Breast epithelium (tissue), 4 donors: Measurements from ENCODE around the gene ANKRD63. TPM values are rescaled to one million over a fixed set of nuclear protein-coding genes. Genes with fewer than 3 reads are reported as not detected.

ENCODE experiments used
- DNase-seq, 2 donors: peaks; one replicate each; pipeline ENCODE4 v3.0.0-alpha.2; 2019; ENCODE audit warnings: low spot score in 2 of 2
- H3K27ac ChIP-seq, 2 donors: fragments of 200-600 bp; sonication (generic) in 1 of 2; one replicate each; pipeline ENCODE4 v1.5.1; 2016 to 2019; ENCODE audit warnings: mild to moderate bottlenecking in 1 of 2
- H3K27me3 ChIP-seq, 2 donors: fragments of 200-600 bp; sonication (generic) in 1 of 2; one replicate each; pipeline versions ENCODE4 v1.5.1 to v1.6.0; 2017 to 2019; ENCODE audit warnings: control low read depth in 1 of 2, mild to moderate bottlenecking in 1 of 2
- H3K36me3 ChIP-seq: fragments of 200-600 bp; one replicate; pipeline ENCODE4 v1.5.1; 2019
- H3K4me1 ChIP-seq, 2 donors: fragments of 200-600 bp; sonication (generic); one replicate each; pipeline ENCODE4 v1.5.1; 2016 to 2019; ENCODE audit warnings: control low read depth in 1 of 2
- H3K4me3 ChIP-seq, 3 donors: fragments of 200-600 bp; sonication (generic); 1 replicate in 2 of 3; 2 replicates in 1 of 3; pipeline ENCODE4 v1.5.1; 2016 to 2019; ENCODE audit warnings: mild to moderate bottlenecking in 3 of 3, moderate library complexity in 2 of 3
- H3K9me3 ChIP-seq, 2 donors: fragments of 200-600 bp; sonication (generic) in 1 of 2; one replicate each; pipeline ENCODE4 v1.5.1; 2016 to 2019; ENCODE audit warnings: control low read depth in 1 of 2
- POLR2A ChIP-seq: fragments of 450-650 bp; IDR thresholded peaks from one replicate; pipeline ENCODE4 v1.6.1; 2016; ENCODE audit warnings: antibody characterized with exemption, mild to moderate bottlenecking, moderate library complexity
- POLR2AphosphoS5 ChIP-seq, 3 donors: sonication (generic); formaldehyde crosslinking; IDR thresholded peaks; one replicate each; pipeline ENCODE4 v1.6.1; 2017; ENCODE audit warnings: antibody characterized with exemption in 3 of 3
- intact Hi-C: fragments of 100-400 bp; cut with DNase I; formaldehyde crosslinking; loops from one replicate; pipeline ENCODE4 v1.15.1; 2023; ENCODE audit warnings: low total_unique reads
- total RNA-seq, 3 donors: library from RNA; depleted of rRNA; stranded (reverse); fragments of >200 nt; gene quantifications; one replicate each; pipeline ENCODE4 v1.1.0, GENCODE V29; 2016
- TF ChIP-seq, protein P1 (sequence below), 3 donors: fragments of 450-650 bp; IDR thresholded peaks; one replicate each; pipeline ENCODE4 v1.5.1; 2016 to 2017; ENCODE audit warnings: antibody characterized with exemption in 3 of 3, mild to moderate bottlenecking in 3 of 3, moderate library complexity in 3 of 3

Gene ANKRD63
- total RNA-seq, 3 donors from 2014 or later: not detected

DNA sequence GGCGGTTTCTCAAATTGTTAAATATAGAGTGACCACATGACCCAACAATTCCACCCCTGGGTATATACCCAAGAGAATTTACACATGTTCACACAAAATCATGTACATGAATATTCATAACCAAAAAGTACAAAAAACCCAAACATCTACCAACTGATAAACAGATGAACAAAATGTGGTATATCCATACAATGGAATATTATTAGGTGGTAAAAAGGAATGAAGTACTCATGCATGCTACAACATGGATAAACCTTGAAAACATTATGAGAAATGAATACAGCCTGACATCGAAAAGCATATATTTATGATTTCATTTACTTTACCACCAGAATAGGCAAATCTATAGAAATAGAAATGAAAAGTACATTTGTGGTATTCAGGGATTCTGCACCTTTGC is 17.5 kb upstream of the ANKRD63 start:
- no peaks in the 10 kb centered on the region for H3K36me3 ChIP-seq
- intact Hi-C loops: no loop called here
- no peaks in the 10 kb centered on the region for H3K27me3 ChIP-seq
- TF ChIP-seq, protein P1, sequence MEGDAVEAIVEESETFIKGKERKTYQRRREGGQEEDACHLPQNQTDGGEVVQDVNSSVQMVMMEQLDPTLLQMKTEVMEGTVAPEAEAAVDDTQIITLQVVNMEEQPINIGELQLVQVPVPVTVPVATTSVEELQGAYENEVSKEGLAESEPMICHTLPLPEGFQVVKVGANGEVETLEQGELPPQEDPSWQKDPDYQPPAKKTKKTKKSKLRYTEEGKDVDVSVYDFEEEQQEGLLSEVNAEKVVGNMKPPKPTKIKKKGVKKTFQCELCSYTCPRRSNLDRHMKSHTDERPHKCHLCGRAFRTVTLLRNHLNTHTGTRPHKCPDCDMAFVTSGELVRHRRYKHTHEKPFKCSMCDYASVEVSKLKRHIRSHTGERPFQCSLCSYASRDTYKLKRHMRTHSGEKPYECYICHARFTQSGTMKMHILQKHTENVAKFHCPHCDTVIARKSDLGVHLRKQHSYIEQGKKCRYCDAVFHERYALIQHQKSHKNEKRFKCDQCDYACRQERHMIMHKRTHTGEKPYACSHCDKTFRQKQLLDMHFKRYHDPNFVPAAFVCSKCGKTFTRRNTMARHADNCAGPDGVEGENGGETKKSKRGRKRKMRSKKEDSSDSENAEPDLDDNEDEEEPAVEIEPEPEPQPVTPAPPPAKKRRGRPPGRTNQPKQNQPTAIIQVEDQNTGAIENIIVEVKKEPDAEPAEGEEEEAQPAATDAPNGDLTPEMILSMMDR (IDR thresholded peaks at IDR 0.05): no peak
- no peak for TF ChIP-seq POLR2A
- no peak for TF ChIP-seq POLR2AphosphoS5 (IDR thresholded peaks at IDR 0.05)
- H3K4me3 ChIP-seq: no peak overlapping the region
- H3K27ac ChIP-seq: no peak overlapping the region
- no peaks in the 10 kb centered on the region for H3K9me3 ChIP-seq
- H3K4me1 ChIP-seq: no peaks in the 10 kb centered on the region
- DNase-seq: no peak

DNA sequence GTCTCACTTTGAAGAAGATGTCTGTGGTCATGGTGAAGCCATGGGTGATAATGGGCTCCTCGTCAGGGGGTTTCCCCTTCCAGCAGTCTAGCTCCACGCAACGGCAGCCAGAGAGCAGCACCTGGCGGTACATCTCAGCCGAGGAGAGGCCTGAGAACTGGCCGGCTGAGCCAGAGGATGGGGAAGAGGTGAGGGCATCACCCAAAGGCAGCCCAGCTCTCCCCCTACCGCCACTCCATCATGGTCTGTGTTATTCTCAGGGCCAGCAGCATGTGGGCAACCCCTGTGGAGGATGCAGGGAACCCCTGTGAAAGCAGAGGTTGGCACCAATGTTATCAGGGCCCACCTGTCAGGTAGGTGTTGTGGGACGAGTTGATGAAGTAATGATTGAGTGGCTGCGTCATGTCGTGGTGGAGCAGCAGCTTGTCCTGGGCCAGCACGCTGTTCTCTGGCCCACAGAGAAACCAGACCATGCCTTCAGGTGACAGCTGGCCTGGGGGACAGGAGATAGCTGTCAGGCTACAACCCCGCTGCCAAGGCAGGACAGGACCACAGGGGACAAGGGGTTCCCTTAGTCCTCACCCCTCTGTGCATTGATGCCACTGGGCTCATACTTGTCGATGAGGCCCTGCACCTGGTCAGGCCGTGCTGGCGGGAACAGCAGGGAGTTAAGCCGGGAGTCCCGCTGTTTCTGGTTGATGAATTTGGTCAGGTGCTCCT is 15.5 kb upstream of the ANKRD63 start:
- no peak for DNase-seq
- Histone ChIP-seq H3K9me3 (no peaks in the 10 kb centered on the region), H3K4me1 (no peaks in the 10 kb centered on the region), H3K27me3 (no peaks in the 10 kb centered on the region), H3K27ac (no peak overlapping the region), H3K36me3 (no peaks in the 10 kb centered on the region), H3K4me3 (no peak overlapping the region)
- TF ChIP-seq, protein P1 (IDR thresholded peaks at IDR 0.05): no peak
- TF ChIP-seq POLR2AphosphoS5 (IDR thresholded peaks at IDR 0.05) (no peak), POLR2A (no peak)
- intact Hi-C loops: no loop called here

DNA sequence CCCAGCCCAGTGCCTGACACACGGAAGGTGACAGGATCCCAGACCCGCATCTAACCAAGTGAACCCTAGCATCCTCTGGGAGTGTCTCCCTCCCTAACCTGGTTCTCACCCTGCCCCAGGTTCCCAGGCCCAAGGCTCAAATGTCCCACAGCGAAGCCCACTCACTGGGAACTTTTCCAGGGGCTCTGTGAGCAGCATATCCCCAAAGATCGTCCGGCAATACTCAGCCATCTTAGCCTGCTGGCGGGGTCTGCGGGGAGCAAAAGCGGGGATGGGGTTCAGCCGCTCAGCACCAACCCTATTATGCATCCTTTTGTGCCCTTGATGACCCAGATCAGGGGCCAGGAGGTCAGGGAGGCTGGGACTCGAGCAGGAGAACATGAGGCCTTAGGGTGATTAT is 14.5 kb upstream of the ANKRD63 start:
- no peaks in the 10 kb centered on the region for H3K4me1 ChIP-seq
- no peak overlapping the region for H3K27ac ChIP-seq
- no peaks in the 10 kb centered on the region for H3K9me3 ChIP-seq
- H3K4me3 ChIP-seq: no peak overlapping the region
- no peak for DNase-seq
- intact Hi-C loops: loop anchor here (1.0 kb wide), 1 partner anchor 18 kb away; no protein-coding TSS in a partner anchor
- H3K27me3 ChIP-seq: no peaks in the 10 kb centered on the region
- H3K36me3 ChIP-seq: no peaks in the 10 kb centered on the region
- TF ChIP-seq, protein P1 (IDR thresholded peaks at IDR 0.05): no peak
- TF ChIP-seq POLR2A (no peak), POLR2AphosphoS5 (IDR thresholded peaks at IDR 0.05) (no peak)

DNA sequence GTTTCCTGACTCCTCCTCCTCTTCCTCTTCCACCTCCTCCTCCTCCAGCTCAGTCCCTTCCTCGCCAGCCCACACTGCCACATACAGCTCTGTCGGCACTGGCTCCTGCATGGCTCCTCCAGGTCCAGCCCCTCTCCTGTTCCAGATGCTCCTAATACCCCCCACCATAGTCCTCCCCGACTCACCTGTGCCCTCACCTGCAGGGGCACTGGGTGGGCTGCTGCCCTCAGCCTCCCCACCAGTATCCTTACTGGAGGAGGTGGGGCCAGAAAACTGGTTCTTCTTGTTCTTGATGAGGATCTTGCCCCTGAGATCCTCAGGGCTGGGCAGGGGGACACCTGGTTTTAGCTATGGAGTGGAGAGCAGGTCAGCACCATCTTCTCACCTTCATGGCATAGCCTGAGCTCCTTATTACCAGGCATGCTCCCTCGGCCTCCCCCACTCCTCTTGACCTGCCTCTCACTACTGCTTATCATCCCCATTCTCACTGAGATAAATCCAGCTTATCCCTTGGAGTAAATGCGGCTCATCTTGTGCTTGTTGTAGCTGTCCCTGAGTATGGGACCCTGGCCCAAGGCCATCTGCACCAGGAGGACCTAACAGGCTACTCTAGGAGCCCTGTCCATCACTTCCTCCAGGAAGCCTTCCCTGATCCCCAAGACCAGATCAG is 13.8 kb upstream of the ANKRD63 start:
- Histone ChIP-seq H3K4me3 (no peak overlapping the region), H3K36me3 (no peaks in the 10 kb centered on the region), H3K4me1 (no peaks in the 10 kb centered on the region), H3K27ac (no peak overlapping the region), H3K9me3 (no peaks in the 10 kb centered on the region), H3K27me3 (no peaks in the 10 kb centered on the region)
- TF ChIP-seq POLR2A (no peak), POLR2AphosphoS5 (IDR thresholded peaks at IDR 0.05) (no peak)
- TF ChIP-seq, protein P1 (IDR thresholded peaks at IDR 0.05): no peak
- DNase-seq: no peak
- intact Hi-C loops: loop anchor here (1.0 kb wide), 1 partner anchor 19 kb away; no protein-coding TSS in a partner anchor

- no peaks in the 10 kb centered on the region for H3K36me3 ChIP-seq
- TF ChIP-seq, protein P1 (IDR thresholded peaks at IDR 0.05): no peak
- no peak for TF ChIP-seq POLR2AphosphoS5 (IDR thresholded peaks at IDR 0.05)
- TF ChIP-seq POLR2A: no peak
- DNase-seq: no peak
- intact Hi-C loops: no loop called here
- no peak overlapping the region for H3K4me3 ChIP-seq
- no peak overlapping the region for H3K27ac ChIP-seq
- no peaks in the 10 kb centered on the region for H3K27me3 ChIP-seq
- H3K4me1 ChIP-seq: peaks cover 0 to 3% of the 10 kb centered on the region in 2 donors
- no peaks in the 10 kb centered on the region for H3K9me3 ChIP-seq
These were observed 13.2 kb upstream of the ANKRD63 start for GRCh38 chr15:40295877-40296560.
